ENCODE data around the gene ANKRD62.

- TF ChIP-seq CTCF (conservative IDR thresholded peaks at IDR 0.05; ENCODE audit: low read depth, low read length) (no peak), RAD21 (IDR thresholded peaks at IDR 0.05; ENCODE audit: low read length) (no peak), POLR2A (IDR thresholded peaks at IDR 0.05; ENCODE audit: low read depth, low read length) (no peak), CHD1 (IDR thresholded peaks at IDR 0.05; ENCODE audit: low read depth, low read length) (no peak), MAFK (IDR thresholded peaks at IDR 0.05; ENCODE audit: low read depth, low read length) (no peak), SMC3 (IDR thresholded peaks at IDR 0.05; ENCODE audit: low read depth, low read length) (no peak)
- TF ChIP-seq, protein P1, sequence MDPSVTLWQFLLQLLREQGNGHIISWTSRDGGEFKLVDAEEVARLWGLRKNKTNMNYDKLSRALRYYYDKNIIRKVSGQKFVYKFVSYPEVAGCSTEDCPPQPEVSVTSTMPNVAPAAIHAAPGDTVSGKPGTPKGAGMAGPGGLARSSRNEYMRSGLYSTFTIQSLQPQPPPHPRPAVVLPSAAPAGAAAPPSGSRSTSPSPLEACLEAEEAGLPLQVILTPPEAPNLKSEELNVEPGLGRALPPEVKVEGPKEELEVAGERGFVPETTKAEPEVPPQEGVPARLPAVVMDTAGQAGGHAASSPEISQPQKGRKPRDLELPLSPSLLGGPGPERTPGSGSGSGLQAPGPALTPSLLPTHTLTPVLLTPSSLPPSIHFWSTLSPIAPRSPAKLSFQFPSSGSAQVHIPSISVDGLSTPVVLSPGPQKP (IDR thresholded peaks at IDR 0.05; ENCODE audit: borderline replicate concordance, low read depth, low read length) = no peak
These were observed 26.0 kb upstream of the ANKRD62 start for GRCh38 chr18:12067671-12068070.

Data from IMR-90 (cell line).